Measurements from ENCODE around the gene BOD1. TPM values are rescaled to one million over a fixed set of nuclear protein-coding genes. Genes with fewer than 3 reads are reported as not detected.

The BOD1 gene
- total RNA-seq, 2 donors from 2014 or later: 79.3 to 92.9 TPM

DNA sequence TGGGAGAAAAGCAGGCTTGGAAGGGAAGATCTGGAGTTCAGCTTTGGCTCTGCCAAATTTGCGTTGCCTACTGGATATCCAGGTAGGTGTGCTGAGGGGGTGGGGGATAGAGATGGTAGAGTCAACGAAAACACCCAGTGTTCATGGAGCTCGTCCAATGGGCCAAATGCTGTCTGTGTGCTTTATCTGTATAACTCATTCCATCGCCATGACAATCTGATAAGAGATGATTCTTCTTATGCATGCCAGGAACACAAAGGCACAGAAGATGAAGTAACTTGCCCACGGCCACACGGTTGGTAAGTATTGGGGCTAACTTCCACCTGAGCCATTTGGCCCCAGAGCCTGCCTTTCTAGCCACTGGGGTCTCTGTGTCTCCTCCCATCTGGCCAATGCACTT is 53.2 kb downstream of the BOD1 start:
- TF ChIP-seq, protein P1, sequence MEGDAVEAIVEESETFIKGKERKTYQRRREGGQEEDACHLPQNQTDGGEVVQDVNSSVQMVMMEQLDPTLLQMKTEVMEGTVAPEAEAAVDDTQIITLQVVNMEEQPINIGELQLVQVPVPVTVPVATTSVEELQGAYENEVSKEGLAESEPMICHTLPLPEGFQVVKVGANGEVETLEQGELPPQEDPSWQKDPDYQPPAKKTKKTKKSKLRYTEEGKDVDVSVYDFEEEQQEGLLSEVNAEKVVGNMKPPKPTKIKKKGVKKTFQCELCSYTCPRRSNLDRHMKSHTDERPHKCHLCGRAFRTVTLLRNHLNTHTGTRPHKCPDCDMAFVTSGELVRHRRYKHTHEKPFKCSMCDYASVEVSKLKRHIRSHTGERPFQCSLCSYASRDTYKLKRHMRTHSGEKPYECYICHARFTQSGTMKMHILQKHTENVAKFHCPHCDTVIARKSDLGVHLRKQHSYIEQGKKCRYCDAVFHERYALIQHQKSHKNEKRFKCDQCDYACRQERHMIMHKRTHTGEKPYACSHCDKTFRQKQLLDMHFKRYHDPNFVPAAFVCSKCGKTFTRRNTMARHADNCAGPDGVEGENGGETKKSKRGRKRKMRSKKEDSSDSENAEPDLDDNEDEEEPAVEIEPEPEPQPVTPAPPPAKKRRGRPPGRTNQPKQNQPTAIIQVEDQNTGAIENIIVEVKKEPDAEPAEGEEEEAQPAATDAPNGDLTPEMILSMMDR (conservative IDR thresholded peaks at IDR 0.05): no peak
- H3K9ac ChIP-seq (ENCODE audit: extremely low read depth, low read length, poor library complexity, severe bottlenecking): no peak overlapping the region
- no peak overlapping the region for H3K27ac ChIP-seq (ENCODE audit: low read depth, low read length)
- Mint-ChIP-seq H3K9me3 (peaks cover 17% of the 10 kb centered on the region), H3K36me3 (ENCODE audit: low read depth) (no peaks in the 10 kb centered on the region), H3K27me3 (ENCODE audit: insufficient read depth) (peaks cover 13% of the 10 kb centered on the region), H3K4me3 (no peak overlapping the region), H3K27ac (no peak overlapping the region), H3K4me1 (no peaks in the 10 kb centered on the region)
- H3K27me3 ChIP-seq (ENCODE audit: control insufficient read depth, insufficient read depth, low read length, poor library complexity, severe bottlenecking): no peaks in the 10 kb centered on the region
- 92 to 94% methylated on average over 6 of the region's 6 CpGs for WGBS, 2 experiments (ENCODE audit: insufficient coverage in 1 of 2, insufficient read length in 1 of 2)
- no peak for DNase-seq
- peaks cover 15% of the 10 kb centered on the region for H3K9me3 ChIP-seq (ENCODE audit: control insufficient read depth, low read length)
- H3K4me3 ChIP-seq (ENCODE audit: low read length): no peak overlapping the region
- H3K36me3 ChIP-seq (ENCODE audit: control insufficient read depth, insufficient read depth, low read length): no peaks in the 10 kb centered on the region
- H3K4me1 ChIP-seq (ENCODE audit: control insufficient read depth, insufficient read depth, low read length): no peaks in the 10 kb centered on the region

DNA sequence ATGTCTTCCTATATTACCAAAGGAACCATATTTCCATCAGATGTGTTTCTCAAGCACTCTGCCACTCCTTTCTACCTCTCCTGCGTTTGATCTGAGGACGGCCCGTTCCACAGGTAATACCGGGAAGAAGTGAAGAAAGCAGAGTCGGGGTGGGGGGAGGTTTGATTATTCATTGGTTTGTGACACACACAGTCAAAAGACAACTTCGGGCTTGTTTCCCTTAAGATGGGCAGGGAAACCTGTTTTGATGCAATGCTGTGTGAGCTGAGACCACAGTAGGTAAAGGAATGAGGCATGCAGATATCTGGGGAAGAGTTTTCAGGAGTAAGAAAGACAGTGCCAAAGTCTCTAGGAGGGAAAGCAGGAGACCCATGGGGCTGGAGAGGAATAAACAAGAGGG is 54.0 kb downstream of the BOD1 start:
- no peaks in the 10 kb centered on the region for H3K27me3 ChIP-seq (ENCODE audit: control insufficient read depth, insufficient read depth, low read length, poor library complexity, severe bottlenecking)
- Mint-ChIP-seq H3K9me3 (peaks cover 18% of the 10 kb centered on the region), H3K4me1 (peaks cover 1% of the 10 kb centered on the region), H3K27me3 (ENCODE audit: insufficient read depth) (peaks cover 13% of the 10 kb centered on the region), H3K4me3 (no peak overlapping the region), H3K36me3 (ENCODE audit: low read depth) (no peaks in the 10 kb centered on the region), H3K27ac (no peak overlapping the region)
- H3K36me3 ChIP-seq (ENCODE audit: control insufficient read depth, insufficient read depth, low read length): no peaks in the 10 kb centered on the region
- no peaks in the 10 kb centered on the region for H3K4me1 ChIP-seq (ENCODE audit: control insufficient read depth, insufficient read depth, low read length)
- TF ChIP-seq, protein P1 (conservative IDR thresholded peaks at IDR 0.05): no peak
- H3K27ac ChIP-seq (ENCODE audit: low read depth, low read length): no peak overlapping the region
- no peak for DNase-seq
- peaks cover 15% of the 10 kb centered on the region for H3K9me3 ChIP-seq (ENCODE audit: control insufficient read depth, low read length)
- H3K4me3 ChIP-seq (ENCODE audit: low read length): no peak overlapping the region
- no peak overlapping the region for H3K9ac ChIP-seq (ENCODE audit: extremely low read depth, low read length, poor library complexity, severe bottlenecking)
- 91 to 96% methylated on average over 3 to 6 of the region's 6 CpGs for WGBS, 2 experiments (ENCODE audit: insufficient coverage in 1 of 2, insufficient read length in 1 of 2)

Data from endodermal cell (in vitro differentiated cells).